GM18498 (cell line): Measurements from ENCODE around the gene PUDP.

Experiments
- ATAC-seq: cut with Tn5 transposase; IDR thresholded peaks from one replicate; pipeline ENCODE4 v1.9.1; 2021; ENCODE audit warnings: mild to moderate bottlenecking, moderate library complexity; ENCODE audit not compliant: unreplicated experiment

PUDP gene

DNA sequence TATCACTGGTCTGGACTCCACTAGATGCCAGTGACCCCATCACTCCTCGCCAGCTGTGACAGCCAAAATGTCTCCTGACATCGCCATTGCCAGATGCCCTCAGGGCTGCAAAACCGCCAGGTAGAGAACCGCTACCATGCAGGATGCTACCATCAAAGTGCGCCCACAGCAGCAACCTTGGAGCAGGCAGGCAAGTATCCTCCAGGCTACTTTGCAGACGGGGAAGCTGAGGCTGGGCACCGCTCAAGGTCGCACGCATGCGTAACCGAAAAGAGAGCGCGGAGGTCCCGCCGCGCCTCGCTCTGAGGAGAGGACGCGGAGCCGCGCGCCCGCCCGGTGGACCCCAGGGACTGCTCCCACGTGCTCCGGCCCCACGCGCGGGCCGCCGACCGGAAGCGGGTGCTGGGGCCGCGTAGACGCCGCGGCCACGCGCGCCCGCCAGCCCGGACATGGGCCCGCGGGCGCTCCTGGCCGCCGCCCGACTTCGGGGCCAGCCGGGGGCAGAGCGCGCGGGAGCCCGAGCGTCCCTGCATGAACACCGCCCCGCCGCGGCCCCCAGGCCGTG, 458 bp downstream of the PUDP start, which contains the start of gene STS:
Gene STS (plus strand): TSS at position 300 of the 565 bp plus-strand sequence. CDS start 105,488 bp downstream, outside the sequence.
- ATAC-seq, result peak; percentile 53

DNA sequence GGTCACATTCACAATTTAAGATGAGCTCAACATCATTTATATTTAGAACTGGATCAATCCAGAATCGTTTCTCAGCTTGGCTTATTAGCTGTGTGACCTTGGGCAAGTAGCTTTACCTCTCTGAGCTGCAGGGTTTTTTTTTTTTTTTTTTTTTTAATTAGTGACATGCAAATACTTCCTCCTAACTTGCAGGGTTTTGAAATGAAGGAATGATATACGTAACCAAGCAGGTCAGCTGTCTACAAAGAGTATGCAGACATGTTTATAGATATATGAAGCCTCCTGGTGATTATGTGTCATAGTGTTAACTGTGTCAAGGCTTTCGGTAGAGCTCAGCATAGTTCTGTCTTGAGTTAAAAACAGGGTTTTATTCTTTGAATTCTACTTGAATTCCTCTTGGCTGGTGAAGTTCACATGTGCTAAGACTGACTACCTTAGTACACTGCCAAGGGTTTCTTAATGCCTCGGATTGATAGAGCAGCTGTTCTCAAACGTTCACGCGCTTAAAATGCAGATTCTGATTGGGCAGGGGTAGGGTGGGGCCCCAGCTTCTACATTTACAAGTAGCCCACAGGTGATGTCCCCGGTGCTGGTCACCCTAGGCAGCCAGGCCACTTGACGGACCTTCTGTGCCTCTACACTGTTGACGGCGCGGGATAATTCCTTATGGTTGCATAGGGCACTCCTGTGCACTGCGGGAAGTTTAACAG, 1.1 kb downstream of the PUDP start:
- peak; percentile 5 for ATAC-seq

DNA sequence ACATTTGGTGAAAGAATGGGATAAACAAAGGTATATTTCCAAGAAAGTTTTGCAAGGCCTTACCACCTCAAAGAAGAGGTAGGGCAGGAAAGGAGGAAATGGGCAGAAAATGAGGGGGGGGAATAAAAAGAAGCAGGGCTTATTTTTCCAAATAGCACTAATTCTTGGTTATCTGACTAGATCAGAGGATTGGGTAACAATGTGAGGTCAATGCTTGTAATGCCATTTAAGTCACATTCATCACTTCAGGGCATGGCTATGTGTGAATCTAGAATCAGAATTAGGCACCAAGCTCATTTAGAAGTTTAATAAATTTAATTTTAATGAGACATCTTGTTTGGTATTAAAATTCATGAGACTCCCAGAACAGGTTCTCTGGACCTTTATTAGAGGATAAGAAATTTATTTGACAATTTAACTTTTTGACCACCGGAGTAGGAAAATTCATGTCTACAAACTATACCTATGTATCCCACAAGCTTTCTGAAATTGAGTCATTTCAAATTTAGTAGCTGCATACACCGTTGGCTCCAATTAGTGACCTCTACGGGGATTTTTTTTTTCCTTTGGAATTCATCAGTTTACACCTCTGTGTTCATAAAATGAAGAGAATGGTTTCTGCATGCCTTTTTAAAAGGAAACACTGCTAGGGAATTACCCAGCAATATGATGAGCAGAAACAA, 1.8 kb downstream of the PUDP start:
- no peak for ATAC-seq

GRCh38 chrX:7145454-7145853, 2.5 kb downstream of the PUDP start:
- ATAC-seq, result no peak

DNA sequence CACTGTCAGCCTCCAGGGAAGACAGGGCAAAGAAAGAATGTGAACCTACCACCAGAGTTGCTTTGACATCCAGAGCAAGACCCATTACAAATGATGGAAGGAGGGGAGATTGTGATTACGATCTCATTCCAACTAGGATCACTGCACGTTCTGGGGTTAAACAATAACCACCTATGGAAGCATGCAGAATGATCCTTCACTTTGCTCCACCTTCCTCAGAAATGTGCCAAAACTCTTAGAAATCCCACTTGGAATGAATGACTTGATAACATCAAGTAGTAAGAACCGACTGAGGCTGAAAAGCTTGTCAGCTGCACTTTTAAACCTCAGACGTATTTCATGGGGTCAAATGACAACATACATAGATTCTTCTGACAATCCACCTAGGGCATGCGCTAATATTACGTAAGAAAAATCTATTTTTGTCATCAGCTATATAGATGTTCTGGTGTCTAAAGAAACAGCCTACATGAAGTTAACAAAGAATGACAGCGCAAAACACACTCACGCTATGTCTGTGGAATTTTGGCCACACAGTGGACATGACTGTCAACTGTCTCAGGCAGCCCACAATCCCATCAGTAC, 3.9 kb downstream of the PUDP start:
- ATAC-seq, result no peak

DNA sequence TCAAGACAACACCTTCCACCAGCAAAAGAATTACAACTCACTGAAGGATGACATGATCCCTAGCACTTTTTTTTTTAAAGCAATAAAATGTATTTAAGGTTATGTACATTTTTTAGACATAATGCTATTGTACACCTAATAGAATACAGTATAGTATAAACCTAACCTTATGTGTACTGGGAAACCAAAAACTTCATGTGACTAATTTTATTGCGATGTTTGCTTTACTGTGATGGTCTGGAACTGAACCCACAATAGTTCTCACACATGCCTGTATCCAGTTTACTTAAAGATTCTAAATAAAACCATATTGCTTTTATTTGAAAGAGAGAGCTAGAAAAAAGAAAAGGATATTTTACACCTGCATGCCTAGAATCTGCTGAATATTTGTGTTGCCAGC, 4.9 kb downstream of the PUDP start:
- ATAC-seq, result no peak

GRCh38 chrX:7139202-7140081, 8.5 kb downstream of the PUDP start:
- no peak for ATAC-seq

- ATAC-seq, result no peak
Measured at GRCh38 chrX:7134981-7135380, 13.0 kb downstream of the PUDP start.

GRCh38 chrX:7133050-7133440, 14.9 kb downstream of the PUDP start:
- ATAC-seq, result peak; percentile 12

DNA sequence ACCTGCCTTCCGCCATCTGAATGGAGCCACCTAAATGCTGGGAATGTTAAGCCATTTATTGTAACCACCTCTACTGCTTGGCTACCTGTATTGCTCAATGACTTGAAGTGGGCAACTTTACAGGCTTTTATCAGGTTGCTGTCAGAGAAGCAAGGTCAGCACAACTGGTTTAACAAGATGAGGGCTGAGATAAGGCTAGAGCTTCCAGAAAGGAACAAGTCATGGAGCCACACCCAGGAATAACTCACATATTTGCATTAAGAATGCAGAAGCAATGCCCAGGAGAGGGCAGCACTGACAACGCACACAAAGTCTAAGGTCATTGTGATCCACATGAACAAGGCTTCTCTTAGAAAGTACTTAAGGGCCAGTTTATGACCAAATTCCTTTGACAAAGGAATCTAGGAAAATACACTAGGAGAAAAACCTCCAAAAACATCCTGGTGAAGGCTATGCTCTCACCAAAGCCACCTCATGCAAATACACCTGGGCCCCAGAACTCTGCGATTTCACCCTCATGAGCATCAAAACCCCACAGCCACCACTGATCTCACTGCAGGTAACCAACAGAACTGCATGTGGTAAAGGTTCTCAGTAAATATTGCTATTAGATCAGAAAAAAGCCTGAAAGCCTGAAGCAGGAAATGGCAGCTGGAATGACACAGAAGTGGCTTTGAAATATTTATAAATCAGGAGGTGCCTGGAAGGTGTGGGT, 15.5 kb downstream of the PUDP start:
- ATAC-seq, result peak; percentile 70

- ATAC-seq, result no peak
Measured at GRCh38 chrX:7131621-7132020, 16.3 kb downstream of the PUDP start.

DNA sequence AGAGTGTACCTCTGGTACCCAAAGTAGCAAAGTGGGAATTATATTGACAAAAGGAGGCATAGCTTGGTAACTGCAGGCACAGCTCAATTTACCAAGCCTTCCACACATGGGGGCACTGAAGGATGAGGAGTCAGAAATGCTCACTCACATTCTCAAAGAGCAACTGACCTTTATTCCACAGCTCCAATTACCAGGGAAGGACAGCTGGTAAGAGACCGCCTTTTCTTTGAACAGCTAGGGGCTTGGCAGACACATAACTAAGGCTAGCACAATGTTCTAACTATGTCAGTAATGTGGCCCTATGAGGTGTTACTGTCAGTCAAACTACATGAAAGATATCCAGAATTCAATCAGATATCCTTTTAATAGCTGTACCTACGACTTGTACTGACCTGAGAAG, 20.9 kb downstream of the PUDP start:
- ATAC-seq, result no peak

DNA sequence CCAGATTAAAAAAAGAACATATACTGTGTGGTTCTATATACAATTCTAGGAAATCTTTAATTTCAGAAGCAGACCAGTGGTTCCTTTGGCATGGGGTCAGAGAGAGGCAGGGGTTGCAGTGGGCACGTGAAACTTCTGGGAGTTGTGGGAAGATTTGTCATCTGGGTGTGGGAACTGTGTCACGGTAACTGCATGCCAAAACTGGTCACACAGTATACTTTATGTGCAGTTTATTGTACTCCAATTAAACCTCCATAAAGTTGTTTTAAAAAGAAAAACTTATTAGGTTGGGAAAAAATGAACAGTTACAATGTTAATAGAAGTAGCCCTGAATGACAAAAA, 27.1 kb downstream of the PUDP start:
- ATAC-seq, result no peak

- no peak for ATAC-seq
Measured at GRCh38 chrX:7119950-7120877, 27.7 kb downstream of the PUDP start.

DNA sequence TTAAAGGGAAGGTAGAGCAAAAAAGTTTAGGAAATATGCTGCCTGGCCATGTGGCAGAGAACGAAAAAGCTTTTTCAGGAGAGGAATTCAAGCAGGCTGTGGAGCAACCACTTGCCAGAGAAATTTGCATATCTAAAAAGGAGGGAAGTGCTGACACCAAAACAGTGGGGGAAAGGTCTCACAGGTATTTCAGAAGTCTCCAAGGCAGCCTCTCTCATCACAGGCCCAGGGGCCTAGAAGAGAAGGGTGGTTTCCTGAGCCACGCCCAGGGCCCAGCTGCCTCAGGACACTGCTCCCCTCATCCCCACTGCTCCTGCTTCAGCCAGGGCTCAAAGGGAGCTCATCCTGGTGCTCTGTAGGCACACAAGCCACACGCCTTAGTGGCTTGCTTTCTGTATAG, 30.4 kb downstream of the PUDP start:
- no peak for ATAC-seq

GRCh38 chrX:7116081-7116480, 31.9 kb downstream of the PUDP start:
- ATAC-seq, result no peak

DNA sequence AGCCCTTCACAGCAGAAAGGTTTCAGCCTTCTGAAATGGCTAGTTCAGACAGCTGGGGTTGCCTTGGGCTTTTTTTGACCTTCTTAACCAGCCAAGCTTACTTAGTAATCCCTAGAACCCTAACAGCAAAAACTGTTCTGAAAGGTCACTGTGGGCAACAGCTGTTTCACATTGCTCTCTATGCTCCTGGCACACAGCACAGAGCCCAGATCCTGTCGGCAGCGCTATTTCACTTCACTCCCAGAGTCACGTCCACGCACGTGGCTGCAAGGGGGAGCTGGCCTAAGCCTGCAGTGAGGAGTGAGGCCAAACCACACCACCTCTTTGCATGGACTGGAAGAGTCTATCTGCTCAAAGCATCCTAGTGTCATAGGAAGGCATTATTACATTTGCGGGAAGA, 32.4 kb downstream of the PUDP start:
- peak; percentile 82 for ATAC-seq

DNA sequence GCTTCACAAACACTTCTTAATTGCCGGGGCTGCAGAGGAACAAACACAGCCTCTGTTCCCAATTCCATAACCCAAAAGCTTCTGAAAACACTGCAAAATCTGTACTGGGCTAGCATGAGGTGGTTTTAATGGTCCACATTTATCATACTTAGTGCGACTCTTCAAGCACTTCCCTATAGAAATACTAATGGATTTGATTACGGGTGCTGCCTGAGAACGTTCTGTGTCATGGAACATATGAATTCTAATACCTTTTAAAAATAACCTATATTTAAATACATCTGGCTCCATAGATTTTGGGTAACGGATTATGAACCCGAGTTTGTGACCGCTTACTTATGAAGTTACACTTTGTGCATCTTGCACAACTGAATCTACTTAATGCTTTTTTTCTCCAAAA, 35.9 kb downstream of the PUDP start:
- no peak for ATAC-seq

DNA sequence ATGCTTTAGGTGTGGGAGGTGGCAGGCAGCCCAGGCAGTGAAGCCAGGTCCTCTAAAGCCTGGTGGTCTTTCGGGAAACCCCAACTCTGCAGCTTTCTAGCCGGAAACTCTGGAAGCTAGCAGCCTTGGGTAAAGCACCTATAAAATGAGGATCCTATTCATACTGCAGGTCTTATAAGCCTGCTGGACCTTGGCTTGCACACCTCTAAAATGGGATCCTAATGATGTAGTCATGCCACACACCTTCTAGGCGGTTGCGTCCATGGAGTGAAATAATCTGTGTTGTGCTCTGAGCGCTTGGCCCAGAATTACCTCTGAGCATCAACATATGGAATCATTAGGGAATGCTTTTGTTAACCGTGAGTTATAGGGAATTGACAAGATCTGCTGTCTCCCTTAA, 36.4 kb downstream of the PUDP start:
- ATAC-seq, result no peak
